GM20000 (cell line): ENCODE measurements around the gene NSUN2.

Experiments used
- DNase-seq: peaks from one replicate; pipeline ENCODE4 v3.0.0; 2012; ENCODE audit warnings: low spot score
- TF ChIP-seq, protein P1 (sequence below): IDR thresholded peaks from 2 replicates; pipeline ENCODE4 v1.5.1; 2012; ENCODE audit warnings: mild to moderate bottlenecking, control low read depth; ENCODE audit errors: extremely low read depth, missing control alignments

NSUN2 gene

DNA sequence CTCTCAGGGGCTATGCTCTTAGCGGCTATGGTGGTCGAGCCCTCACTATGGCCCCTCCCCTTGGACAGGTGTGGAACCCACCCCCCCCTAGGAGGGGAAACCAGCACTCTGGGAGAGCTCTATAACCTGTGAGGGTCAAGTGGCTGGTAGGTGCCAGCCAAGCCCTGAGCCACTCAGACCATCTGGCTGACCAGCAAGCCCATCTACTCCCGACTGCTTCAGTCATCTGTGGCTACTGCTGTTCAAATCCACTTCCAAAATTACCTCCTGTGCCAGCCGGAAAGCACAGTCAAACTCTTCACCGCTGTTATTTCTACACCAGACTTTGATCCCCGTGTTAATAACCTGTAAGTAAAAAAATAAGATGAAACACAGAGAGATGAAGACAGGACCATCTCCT, 28.5 kb downstream of the NSUN2 start:
- TF ChIP-seq, protein P1, sequence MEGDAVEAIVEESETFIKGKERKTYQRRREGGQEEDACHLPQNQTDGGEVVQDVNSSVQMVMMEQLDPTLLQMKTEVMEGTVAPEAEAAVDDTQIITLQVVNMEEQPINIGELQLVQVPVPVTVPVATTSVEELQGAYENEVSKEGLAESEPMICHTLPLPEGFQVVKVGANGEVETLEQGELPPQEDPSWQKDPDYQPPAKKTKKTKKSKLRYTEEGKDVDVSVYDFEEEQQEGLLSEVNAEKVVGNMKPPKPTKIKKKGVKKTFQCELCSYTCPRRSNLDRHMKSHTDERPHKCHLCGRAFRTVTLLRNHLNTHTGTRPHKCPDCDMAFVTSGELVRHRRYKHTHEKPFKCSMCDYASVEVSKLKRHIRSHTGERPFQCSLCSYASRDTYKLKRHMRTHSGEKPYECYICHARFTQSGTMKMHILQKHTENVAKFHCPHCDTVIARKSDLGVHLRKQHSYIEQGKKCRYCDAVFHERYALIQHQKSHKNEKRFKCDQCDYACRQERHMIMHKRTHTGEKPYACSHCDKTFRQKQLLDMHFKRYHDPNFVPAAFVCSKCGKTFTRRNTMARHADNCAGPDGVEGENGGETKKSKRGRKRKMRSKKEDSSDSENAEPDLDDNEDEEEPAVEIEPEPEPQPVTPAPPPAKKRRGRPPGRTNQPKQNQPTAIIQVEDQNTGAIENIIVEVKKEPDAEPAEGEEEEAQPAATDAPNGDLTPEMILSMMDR = no peak
- no peak for DNase-seq

DNA sequence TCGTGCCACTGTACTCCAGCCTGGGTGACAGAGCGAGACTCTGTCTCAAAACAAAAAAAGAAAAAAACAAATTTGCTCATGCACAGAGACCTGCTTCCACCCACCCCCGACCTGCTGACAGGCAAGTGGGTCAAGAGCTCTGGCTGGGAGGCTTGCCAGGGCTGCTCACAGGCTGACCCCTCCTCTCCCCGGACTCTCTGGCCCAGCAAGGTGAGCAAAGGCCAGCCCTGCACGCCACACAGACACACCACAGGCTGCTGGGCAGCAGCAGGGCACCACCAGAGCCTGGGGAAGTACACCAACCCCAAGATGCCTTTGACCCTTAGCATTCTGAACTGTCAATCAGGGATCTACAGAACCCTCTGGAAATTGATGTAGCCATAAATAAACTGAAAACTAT, 29.2 kb downstream of the NSUN2 start:
- TF ChIP-seq, protein P1 = no peak
- no peak for DNase-seq

DNA sequence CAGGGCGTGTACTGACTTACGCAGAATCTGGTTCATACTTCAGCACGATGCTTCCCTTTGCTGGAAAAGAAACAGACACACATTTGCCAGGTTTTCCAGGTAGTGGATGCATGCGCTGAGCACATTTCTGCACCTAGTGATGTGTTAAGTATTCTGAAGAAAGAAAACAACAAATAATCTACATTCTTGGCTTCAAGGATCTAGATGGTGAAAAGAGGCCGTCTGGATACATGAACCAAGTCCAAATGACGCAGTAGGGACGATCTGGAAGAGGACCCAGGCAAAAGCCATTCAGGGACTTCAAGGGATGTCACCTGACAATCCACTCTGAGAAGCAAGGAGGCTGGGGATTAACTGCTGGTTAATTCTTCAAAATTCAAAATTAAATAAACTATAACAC, 30.4 kb downstream of the NSUN2 start:
- DNase-seq = no peak
- TF ChIP-seq, protein P1 = no peak

DNA sequence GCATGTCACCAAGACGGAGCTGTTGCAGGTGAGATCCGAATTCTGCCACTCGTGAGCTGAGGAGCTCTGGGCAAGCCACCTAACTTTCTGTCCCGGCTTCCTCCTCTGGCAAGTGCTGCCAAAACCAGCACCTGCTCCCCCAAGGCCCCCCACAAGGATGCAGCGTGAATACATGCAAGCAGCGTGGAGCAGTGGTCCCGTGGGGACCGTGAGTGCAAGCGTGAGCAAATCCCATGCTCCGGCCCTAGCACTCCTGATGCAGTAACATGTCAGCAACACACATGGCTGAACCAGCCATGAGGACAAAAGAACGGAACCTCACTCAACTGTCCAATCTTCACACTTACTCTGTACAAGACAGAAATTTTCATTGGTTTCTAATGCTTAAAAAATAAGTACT, 31.0 kb downstream of the NSUN2 start:
- TF ChIP-seq, protein P1 = no peak
- DNase-seq = no peak

DNA sequence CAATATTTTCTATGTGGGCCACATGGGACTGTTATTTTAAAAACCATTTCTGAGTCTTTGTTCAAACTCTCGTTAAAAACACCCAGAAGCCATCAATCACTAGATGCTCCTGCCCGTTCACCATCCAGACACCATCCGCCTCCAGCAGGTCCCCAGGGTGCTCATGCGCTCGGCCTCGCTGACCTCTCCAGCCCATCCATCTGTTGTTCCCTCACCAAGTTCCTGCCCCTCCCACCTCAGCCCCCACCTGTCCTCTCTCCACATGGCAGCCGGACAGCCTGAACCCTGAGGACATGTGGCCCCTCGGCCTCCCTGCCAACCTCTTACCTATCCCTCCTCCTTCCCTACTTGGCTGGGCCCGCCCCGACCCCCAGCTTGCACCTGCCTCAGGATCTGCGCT, 31.6 kb downstream of the NSUN2 start:
- TF ChIP-seq, protein P1 = no peak
- DNase-seq = no peak

DNA sequence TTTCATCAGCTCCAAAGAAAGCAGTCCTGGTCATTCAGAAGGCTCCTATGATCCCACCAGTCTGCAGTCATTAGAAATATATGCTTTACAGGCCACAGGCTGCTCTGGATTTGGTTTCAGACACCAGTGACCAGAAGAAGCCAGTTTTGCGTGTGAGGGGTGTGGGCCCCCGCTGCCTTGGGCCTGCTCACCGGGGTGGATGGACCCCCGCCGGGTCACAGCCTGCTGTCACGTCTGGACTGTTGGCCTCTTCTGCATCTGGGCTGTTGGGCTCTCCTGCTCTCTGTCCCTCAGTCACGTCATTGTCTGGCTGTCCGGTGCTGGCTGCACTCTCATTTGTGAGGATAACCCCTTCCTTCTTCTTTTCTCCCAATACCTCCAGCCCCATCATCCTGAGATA, 33.1 kb downstream of the NSUN2 start:
- TF ChIP-seq, protein P1 = no peak
- no peak for DNase-seq

DNA sequence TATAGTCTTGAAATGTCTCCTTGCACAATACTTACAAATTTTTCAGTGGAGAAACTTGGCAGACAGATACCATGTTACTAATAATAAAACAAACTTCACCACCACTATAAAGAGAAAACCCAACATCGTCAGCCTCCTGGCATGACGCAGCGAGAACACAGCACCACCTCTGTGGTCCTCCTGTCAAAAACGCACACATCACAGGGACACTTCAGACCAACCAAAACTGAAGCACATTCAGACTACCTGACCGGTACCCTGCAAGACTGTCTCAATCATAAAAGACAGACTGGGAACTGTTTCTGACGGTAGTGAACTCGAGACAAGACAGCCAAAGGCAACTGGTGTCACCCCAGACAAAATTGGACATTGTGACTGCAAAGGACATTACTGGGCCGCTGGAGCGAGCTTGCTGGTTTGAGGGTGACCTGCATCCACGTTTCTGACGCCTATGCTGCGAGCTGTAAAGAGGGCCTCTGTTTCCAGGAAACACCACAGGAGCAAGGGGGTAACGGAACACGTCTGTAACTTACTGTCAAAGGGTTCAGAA, 34.4 kb downstream of the NSUN2 start:
- TF ChIP-seq, protein P1 = no peak
- no peak for DNase-seq

DNA sequence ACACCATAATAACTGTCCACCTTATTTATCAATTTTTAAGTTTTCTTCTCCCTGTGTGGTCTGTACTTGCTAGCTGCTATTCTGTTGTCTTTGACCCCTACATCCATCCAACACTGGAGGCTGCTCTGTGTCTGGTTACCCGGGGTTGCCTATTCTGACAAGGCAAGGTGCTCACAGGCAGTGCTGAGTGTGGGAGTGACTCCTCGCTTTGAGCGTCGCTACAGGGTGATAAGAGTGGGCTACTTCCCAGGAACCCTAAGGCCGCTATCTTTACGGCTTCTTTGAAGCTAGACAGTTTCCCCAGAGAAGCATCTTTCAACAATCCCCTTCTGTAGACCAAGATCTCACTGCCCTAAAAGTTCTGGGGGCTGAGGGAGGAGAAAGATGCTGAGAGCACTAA, 35.3 kb downstream of the NSUN2 start:
- TF ChIP-seq, protein P1 = no peak
- DNase-seq = no peak
